ENCODE measurements around the gene GSTO1.
A peak's percentile ranks its signal among the peaks of the same experiment; 100 is the strongest.

GSTO1 gene

GRCh38 chr10:104268713-104269645, 14.3 kb downstream of the GSTO1 start, which contains the start of gene GSTO2 (continued):
- TF ChIP-seq HIC1 (tag by site-specific recombination; IDR thresholded peaks at IDR 0.05) (no peak), ZNF184 (tag by site-specific recombination; IDR thresholded peaks at IDR 0.05) (peak; percentile 20; the same call in 1 of the 2 replicates), SP2 (tag by site-specific recombination; IDR thresholded peaks at IDR 0.05) (peak; percentile 99), ZNF670 (tag by site-specific recombination; IDR thresholded peaks at IDR 0.05; ENCODE audit: low read depth) (no peak), ZBTB7A (tag by site-specific recombination; IDR thresholded peaks at IDR 0.05; ENCODE audit: low read depth) (0 out of 2 replicates have a peak, but pooled peaks have one; percentile 52), ZNF16 (tag by site-specific recombination; IDR thresholded peaks at IDR 0.05; ENCODE audit: low read depth) (no peak), ZNF416 (tag by site-specific recombination; IDR thresholded peaks at IDR 0.05) (no peak), ZNF394 (tag by site-specific recombination; IDR thresholded peaks at IDR 0.05; ENCODE audit: borderline replicate concordance) (peak; percentile 19; the same call in 1 of the 2 replicates), ATF2 (tag by site-specific recombination; IDR thresholded peaks at IDR 0.05; ENCODE audit: low read depth) (no peak), PBX3 (CRISPR knock-in tag; IDR thresholded peaks at IDR 0.05) (no peak), ZNF76 (tag by site-specific recombination; IDR thresholded peaks at IDR 0.05; ENCODE audit: borderline replicate concordance, low read depth) (no peak), ZNF530 (tag by site-specific recombination; IDR thresholded peaks at IDR 0.05; ENCODE audit: low read depth) (no peak), ZFP69B (tag by site-specific recombination; IDR thresholded peaks at IDR 0.05) (peak; percentile 65), ZNF48 (tag by site-specific recombination; IDR thresholded peaks at IDR 0.05) (no peak), SP3 (tag by site-specific recombination; IDR thresholded peaks at IDR 0.05) (peak; percentile 95), ZNF707 (tag by site-specific recombination; IDR thresholded peaks at IDR 0.05) (no peak), ZNF843 (tag by site-specific recombination; IDR thresholded peaks at IDR 0.05) (peak; percentile 26; the same call in 1 of the 2 replicates), ZNF571 (tag by site-specific recombination; IDR thresholded peaks at IDR 0.05) (no peak), ZBTB8A (tag by site-specific recombination; IDR thresholded peaks at IDR 0.05) (0 out of 2 replicates have a peak, but pooled peaks have one; percentile 23), ZNF202 (tag by site-specific recombination; IDR thresholded peaks at IDR 0.05; ENCODE audit: borderline replicate concordance) (no peak), GLIS2 (tag by site-specific recombination; IDR thresholded peaks at IDR 0.05) (no peak), ZFP37 (tag by site-specific recombination; IDR thresholded peaks at IDR 0.05) (peak; percentile 67), ZNF214 (tag by site-specific recombination; IDR thresholded peaks at IDR 0.05; ENCODE audit: borderline replicate concordance) (no peak), ZNF501 (tag by site-specific recombination; IDR thresholded peaks at IDR 0.05) (peak; percentile 32; the same call in 1 of the 2 replicates), ZNF2 (tag by site-specific recombination; IDR thresholded peaks at IDR 0.05) (peak; percentile 46; the same call in 1 of the 2 replicates)
- TF ChIP-seq, protein P1, sequence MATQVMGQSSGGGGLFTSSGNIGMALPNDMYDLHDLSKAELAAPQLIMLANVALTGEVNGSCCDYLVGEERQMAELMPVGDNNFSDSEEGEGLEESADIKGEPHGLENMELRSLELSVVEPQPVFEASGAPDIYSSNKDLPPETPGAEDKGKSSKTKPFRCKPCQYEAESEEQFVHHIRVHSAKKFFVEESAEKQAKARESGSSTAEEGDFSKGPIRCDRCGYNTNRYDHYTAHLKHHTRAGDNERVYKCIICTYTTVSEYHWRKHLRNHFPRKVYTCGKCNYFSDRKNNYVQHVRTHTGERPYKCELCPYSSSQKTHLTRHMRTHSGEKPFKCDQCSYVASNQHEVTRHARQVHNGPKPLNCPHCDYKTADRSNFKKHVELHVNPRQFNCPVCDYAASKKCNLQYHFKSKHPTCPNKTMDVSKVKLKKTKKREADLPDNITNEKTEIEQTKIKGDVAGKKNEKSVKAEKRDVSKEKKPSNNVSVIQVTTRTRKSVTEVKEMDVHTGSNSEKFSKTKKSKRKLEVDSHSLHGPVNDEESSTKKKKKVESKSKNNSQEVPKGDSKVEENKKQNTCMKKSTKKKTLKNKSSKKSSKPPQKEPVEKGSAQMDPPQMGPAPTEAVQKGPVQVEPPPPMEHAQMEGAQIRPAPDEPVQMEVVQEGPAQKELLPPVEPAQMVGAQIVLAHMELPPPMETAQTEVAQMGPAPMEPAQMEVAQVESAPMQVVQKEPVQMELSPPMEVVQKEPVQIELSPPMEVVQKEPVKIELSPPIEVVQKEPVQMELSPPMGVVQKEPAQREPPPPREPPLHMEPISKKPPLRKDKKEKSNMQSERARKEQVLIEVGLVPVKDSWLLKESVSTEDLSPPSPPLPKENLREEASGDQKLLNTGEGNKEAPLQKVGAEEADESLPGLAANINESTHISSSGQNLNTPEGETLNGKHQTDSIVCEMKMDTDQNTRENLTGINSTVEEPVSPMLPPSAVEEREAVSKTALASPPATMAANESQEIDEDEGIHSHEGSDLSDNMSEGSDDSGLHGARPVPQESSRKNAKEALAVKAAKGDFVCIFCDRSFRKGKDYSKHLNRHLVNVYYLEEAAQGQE (tag by site-specific recombination; IDR thresholded peaks at IDR 0.05): 0 out of 2 replicates have a peak, but pooled peaks have one; percentile 47
- TF ChIP-seq, protein P2, sequence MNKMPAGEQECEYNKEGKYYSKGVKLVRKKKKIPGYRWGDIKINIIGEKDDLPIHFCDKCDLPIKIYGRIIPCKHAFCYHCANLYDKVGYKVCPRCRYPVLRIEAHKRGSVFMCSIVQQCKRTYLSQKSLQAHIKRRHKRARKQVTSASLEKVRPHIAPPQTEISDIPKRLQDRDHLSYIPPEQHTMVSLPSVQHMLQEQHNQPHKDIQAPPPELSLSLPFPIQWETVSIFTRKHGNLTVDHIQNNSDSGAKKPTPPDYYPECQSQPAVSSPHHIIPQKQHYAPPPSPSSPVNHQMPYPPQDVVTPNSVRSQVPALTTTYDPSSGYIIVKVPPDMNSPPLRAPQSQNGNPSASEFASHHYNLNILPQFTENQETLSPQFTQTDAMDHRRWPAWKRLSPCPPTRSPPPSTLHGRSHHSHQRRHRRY (tag by site-specific recombination; IDR thresholded peaks at IDR 0.05): no peak
- TF ChIP-seq, protein P3, sequence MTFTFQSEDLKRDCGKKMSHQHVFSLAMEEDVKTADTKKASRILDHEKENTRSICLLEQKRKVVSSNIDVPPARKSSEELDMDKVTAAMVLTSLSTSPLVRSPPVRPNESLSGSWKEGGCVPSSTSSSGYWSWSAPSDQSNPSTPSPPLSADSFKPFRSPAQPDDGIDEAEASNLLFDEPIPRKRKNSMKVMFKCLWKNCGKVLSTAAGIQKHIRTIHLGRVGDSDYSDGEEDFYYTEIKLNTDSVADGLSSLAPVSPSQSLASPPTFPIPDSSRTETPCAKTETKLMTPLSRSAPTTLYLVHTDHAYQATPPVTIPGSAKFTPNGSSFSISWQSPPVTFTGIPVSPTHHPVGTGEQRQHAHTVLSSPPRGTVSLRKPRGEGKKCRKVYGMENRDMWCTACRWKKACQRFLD (tag by site-specific recombination; IDR thresholded peaks at IDR 0.05): peak; percentile 90
